BLaER1 treated with 17β-estradiol and CSF1 and Interleukin-3, amounts not matched to agents 10 nM and 100 nM (cell line): ENCODE data around the gene ZNF738.

Experiments used
- H3K27ac ChIP-seq, 11 experiments: shearing (Covaris generic); formaldehyde crosslinking; 2 replicates each; pipeline ENCODE4 v1.8.1; 2022
- H3K27me3 ChIP-seq, 11 experiments: shearing (Covaris generic); formaldehyde crosslinking; 2 replicates each; pipeline ENCODE4 v1.8.1; 2022
- H3K36me3 ChIP-seq, 11 experiments: shearing (Covaris generic); formaldehyde crosslinking; 2 replicates each; pipeline ENCODE4 v1.8.1; 2022
- H3K4me1 ChIP-seq, 10 experiments: shearing (Covaris generic); formaldehyde crosslinking; 2 replicates each; pipeline ENCODE4 v1.8.1; 2022
- H3K4me2 ChIP-seq, 11 experiments: shearing (Covaris generic); formaldehyde crosslinking; 2 replicates each; pipeline ENCODE4 v1.8.1; 2022
- H3K4me3 ChIP-seq, 10 experiments: shearing (Covaris generic); formaldehyde crosslinking; 2 replicates each; pipeline ENCODE4 v1.8.1; 2022
- H3K9ac ChIP-seq, 11 experiments: shearing (Covaris generic); formaldehyde crosslinking; 2 replicates each; pipeline ENCODE4 v1.8.1; 2022
- H3K9me3 ChIP-seq, 11 experiments: shearing (Covaris generic); formaldehyde crosslinking; replicated peaks in 1 of 11; 2 replicates each; pipeline ENCODE4 v1.8.1; 2022
- H4K20me1 ChIP-seq, 11 experiments: shearing (Covaris generic); formaldehyde crosslinking; 2 replicates each; pipeline ENCODE4 v1.8.1; 2022
- Cebpa-rat ChIP-seq, 11 experiments: shearing (Covaris generic); IDR thresholded peaks; 2 replicates each; pipeline ENCODE4 v1.8.1; 2022

The ZNF738 gene

DNA sequence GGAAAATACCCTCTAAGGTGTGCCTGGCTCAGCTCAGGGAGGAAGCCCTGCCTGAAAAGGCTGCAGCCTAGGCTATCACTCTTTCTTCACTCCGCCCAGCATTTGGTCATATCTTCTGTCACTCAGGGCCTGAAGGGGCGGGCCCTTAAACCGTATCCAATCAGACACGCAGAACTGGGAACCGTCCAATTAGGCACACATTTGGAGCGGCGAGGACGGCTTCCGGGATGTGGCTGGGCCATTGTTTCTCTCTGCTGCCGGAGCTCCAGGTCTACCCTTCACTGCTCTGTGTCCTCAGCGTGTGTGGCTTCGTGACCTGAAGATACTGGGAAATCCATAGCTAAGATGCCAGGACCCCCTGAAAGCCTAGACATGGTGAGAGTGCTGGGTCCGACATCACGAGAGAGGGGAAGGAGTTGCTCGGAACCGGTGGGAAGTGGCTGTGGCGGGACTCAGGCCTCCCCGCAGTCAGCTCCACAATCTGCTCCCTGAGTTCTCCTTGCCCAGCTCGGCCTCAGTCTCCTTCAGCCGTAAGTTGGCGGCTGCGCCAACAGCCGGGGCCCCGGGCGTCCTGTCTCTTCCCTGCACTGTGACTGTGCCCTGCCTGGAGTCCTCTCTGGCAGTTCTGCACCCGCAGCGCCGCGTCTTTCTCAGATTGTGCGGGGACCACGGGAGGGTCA lies 38.2 kb downstream of the ZNF738 start, which contains the start of gene ZNF493:
ZNF493 (plus strand) TSS at position 241 of the 680 bp plus-strand sequence; CDS start at position 346, 105 bp downstream.
- peak within 1 kb of the TSS; percentile 71 to 93 (median 85) for H3K27ac ChIP-seq
- H3K4me1 ChIP-seq = peaks cover 0 to 10% (median 9%) of the 10 kb centered on the region in 10 experiments; a peak in 11 of 20 replicates
- no peak for TF ChIP-seq Cebpa-rat (IDR thresholded peaks at IDR 0.05)
- peaks cover 36 to 44% (median 39%) of the 10 kb centered on the region in 11 experiments for H3K36me3 ChIP-seq
- no peaks in the 10 kb centered on the region; a peak in 1 of 22 replicates for H4K20me1 ChIP-seq
- H3K27me3 ChIP-seq = no peaks in the 10 kb centered on the region
- H3K4me2 ChIP-seq = peak within 1 kb of the TSS; percentile 74 to 93 (median 88)
- H3K9me3 ChIP-seq = peaks cover 72 to 88% (median 85%) of the 10 kb centered on the region in 11 experiments
- H3K4me3 ChIP-seq = peak within 1 kb of the TSS; percentile 73 to 94 (median 85)
- H3K9ac ChIP-seq = peak within 1 kb of the TSS; percentile 86 to 95 (median 89)

DNA sequence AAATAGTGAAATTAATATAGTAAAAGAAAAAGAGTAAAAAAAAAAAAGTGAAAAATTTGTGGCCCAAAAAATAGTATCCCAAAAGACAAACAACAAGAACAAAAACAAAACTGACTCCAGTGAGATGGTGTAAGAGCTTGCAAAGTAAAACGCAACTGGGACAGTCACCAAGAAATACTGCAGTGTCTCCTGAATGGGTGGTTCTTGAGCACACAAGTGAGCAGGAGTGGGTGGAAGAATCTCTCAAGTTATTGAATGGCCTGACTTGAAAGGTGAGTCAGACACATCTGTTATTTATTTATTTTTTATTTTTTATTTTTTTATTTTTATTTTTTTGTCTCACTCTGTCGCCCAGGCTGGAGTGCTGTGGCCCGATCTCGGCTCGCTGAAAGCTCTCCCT lies 40.1 kb downstream of the ZNF738 start:
- peak overlapping the region in 9 of 10 experiments; percentile 73 to 94 (median 88); a peak in 14 of 20 replicates for H3K4me3 ChIP-seq
- H3K27ac ChIP-seq = no peak overlapping the region
- H3K4me1 ChIP-seq = peaks cover 0 to 10% (median 9%) of the 10 kb centered on the region in 10 experiments; a peak in 11 of 20 replicates
- H4K20me1 ChIP-seq = no peaks in the 10 kb centered on the region; a peak in 1 of 22 replicates
- H3K27me3 ChIP-seq = no peaks in the 10 kb centered on the region
- H3K9ac ChIP-seq = no peak overlapping the region
- H3K9me3 ChIP-seq = peaks cover 81 to 88% (median 85%) of the 10 kb centered on the region in 11 experiments
- peaks cover 55 to 62% (median 57%) of the 10 kb centered on the region in 11 experiments for H3K36me3 ChIP-seq
- H3K4me2 ChIP-seq = peak overlapping the region in 5 of 11 experiments; percentile 74 to 93 (median 87); a peak in 7 of 22 replicates
- no peak for TF ChIP-seq Cebpa-rat (IDR thresholded peaks at IDR 0.05)

DNA sequence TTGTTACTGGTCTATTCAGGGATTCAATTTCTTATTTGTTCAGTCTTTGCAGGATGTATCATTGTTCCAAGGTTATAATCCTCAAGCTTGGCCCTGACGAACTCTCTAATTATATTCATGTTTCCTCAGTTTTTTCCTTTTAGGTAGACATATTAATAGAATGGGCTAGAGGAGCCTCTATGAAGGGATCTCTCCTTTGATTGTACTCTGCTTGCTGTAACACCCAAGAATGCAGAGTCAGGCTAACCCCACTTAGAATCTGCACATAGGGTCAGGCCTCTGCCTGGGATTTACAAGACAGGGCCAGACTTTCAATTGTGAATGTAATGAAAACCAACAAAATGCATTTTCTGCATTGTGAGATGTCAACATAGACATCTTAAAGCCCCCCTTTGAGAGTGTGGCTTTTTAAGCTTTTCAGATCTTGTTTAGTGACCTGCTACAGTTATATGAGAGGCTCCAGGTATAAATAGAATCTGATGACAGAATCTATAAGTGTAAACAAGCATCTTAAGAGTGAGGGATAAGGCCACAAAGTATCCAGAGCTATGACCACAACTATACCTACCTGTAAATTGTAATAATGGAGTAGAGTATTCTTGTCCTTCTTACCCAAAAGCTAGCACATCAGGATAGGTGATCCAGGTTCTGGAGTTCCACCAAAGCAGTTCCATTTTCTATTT lies 43.6 kb downstream of the ZNF738 start:
- no peak overlapping the region for H3K4me2 ChIP-seq
- H3K36me3 ChIP-seq = peaks cover 91 to 96% (median 93%) of the 10 kb centered on the region in 11 experiments
- no peaks in the 10 kb centered on the region; a peak in 1 of 22 replicates for H4K20me1 ChIP-seq
- TF ChIP-seq Cebpa-rat (IDR thresholded peaks at IDR 0.05) = no peak
- H3K27ac ChIP-seq = no peak overlapping the region
- peaks cover 91 to 96% (median 94%) of the 10 kb centered on the region in 11 experiments for H3K9me3 ChIP-seq
- no peaks in the 10 kb centered on the region for H3K27me3 ChIP-seq
- H3K4me1 ChIP-seq = peaks cover 0 to 10% (median 9%) of the 10 kb centered on the region in 10 experiments; a peak in 11 of 20 replicates
- peak overlapping the region in 2 of 10 experiments; percentile 18 to 24; a peak in 3 of 20 replicates for H3K4me3 ChIP-seq
- H3K9ac ChIP-seq = no peak overlapping the region

- Histone ChIP-seq H3K9ac (no peak overlapping the region), H3K27ac (no peak overlapping the region), H3K4me1 (no peaks in the 10 kb centered on the region), H4K20me1 (no peaks in the 10 kb centered on the region), H3K4me3 (no peak overlapping the region), H3K27me3 (no peaks in the 10 kb centered on the region), H3K9me3 (peaks cover 98 to 100% (median 100%) of the 10 kb centered on the region in 11 experiments), H3K36me3 (peaks cover 96 to 100% (median 100%) of the 10 kb centered on the region in 11 experiments), H3K4me2 (no peak overlapping the region)
- TF ChIP-seq Cebpa-rat (IDR thresholded peaks at IDR 0.05) = no peak
Observed at GRCh38 chr19:21410166-21410565, 51.4 kb downstream of the ZNF738 start.

GRCh38 chr19:21422244-21422643 lies 63.4 kb downstream of the ZNF738 start:
- Histone ChIP-seq H4K20me1 (no peaks in the 10 kb centered on the region), H3K36me3 (peaks cover 77 to 94% (median 84%) of the 10 kb centered on the region in 11 experiments), H3K4me3 (peak overlapping the region in 8 of 10 experiments; percentile 16 to 50 (median 30); a peak in 8 of 20 replicates), H3K9ac (no peak overlapping the region), H3K27me3 (no peaks in the 10 kb centered on the region), H3K4me2 (no peak overlapping the region), H3K9me3 (peaks cover 95 to 99% (median 98%) of the 10 kb centered on the region in 11 experiments), H3K27ac (no peak overlapping the region), H3K4me1 (no peaks in the 10 kb centered on the region)
- no peak for TF ChIP-seq Cebpa-rat (IDR thresholded peaks at IDR 0.05)

DNA sequence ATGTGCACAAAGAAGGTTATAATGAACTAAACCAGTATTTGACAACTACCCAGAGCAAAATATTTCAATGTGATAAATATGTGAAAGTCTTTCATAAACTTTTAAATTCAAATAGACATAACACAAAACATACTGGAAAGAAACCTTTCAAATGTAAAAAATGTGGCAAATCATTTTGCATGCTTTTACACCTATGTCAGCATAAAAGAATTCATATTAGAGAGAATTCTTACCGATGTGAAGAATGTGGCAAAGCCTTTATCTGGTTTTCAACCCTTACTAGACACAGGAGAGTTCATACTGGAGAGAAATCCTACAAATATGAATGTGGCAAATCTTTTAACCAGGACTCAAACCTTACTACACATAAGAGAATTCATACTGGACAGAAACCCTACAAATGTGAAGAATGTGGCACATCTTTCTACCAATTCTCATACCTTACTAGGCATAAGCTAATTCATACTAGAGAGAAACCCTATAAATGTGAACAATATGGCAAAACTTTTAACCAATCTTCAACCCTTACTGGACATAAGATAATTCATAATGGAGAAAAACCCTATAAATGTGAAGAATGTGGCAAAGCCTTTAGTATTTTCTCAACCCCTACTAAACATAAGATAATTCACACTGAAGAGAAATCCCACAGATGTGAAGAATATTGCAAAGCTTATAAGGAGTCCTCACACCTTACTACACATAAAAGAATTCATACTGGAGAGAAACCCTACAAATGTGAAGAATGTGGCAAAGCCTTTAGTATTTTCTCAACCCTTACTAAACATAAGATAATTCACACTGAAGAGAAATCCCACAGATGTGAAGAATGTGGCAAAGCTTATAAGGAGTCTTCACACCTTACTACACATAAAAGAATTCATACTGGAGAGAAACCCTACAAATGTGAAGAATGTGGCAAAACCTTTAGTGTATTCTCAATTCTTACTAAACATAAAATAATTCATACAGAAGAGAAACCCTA lies 64.5 kb downstream of the ZNF738 start:
- TF ChIP-seq Cebpa-rat (IDR thresholded peaks at IDR 0.05) = no peak
- peak overlapping the region in 7 of 10 experiments; percentile 7 to 39 (median 22); a peak in 7 of 20 replicates for H3K4me3 ChIP-seq
- no peak overlapping the region for H3K9ac ChIP-seq
- no peak overlapping the region for H3K4me2 ChIP-seq
- H3K27me3 ChIP-seq = no peaks in the 10 kb centered on the region
- H3K27ac ChIP-seq = no peak overlapping the region
- no peaks in the 10 kb centered on the region for H4K20me1 ChIP-seq
- H3K4me1 ChIP-seq = no peaks in the 10 kb centered on the region
- peaks cover 95 to 99% (median 98%) of the 10 kb centered on the region in 11 experiments for H3K9me3 ChIP-seq
- peaks cover 70 to 92% (median 80%) of the 10 kb centered on the region in 11 experiments for H3K36me3 ChIP-seq
